K562 (cell line): ENCODE results near the gene CAPN10. TPM values are rescaled to one million over a fixed set of nuclear protein-coding genes. Genes with fewer than 3 reads are reported as not detected.
A peak's percentile ranks its signal among the peaks of the same experiment; 100 is the strongest.

ENCODE experiments used
- ARID2 ChIP-seq: fragments of 450-650 bp; IDR thresholded peaks from 2 replicates; pipeline ENCODE4 v1.6.1; 2017; ENCODE audit warnings: antibody characterized with exemption, mild to moderate bottlenecking
- FIP1L1 ChIP-seq: fragments of 200-400 bp; formaldehyde crosslinking; IDR thresholded peaks from 2 replicates; pipeline ENCODE4 v1.6.1; 2018; ENCODE audit warnings: mild to moderate bottlenecking, low read depth, low read length; ENCODE audit not compliant: poor library complexity, severe bottlenecking
- L3MBTL2 ChIP-seq: fragments of 450-650 bp; IDR thresholded peaks from 2 replicates; pipeline ENCODE4 v1.6.1; 2016; ENCODE audit warnings: mild to moderate bottlenecking, moderate library complexity
- MCM5 ChIP-seq: fragments of 450-650 bp; IDR thresholded peaks from 2 replicates; pipeline ENCODE4 v1.6.1; 2016; ENCODE audit warnings: low read depth
- NRF1 ChIP-seq, 2 experiments: fragments of 450-650 bp; IDR thresholded peaks in 1 of 2; conservative IDR thresholded peaks in 1 of 2; 2 replicates each; pipeline ENCODE4 v1.6.1; 2014; ENCODE audit warnings: mild to moderate bottlenecking in 2 of 2
- RAD21 ChIP-seq, 2 experiments: fragments of 250-450 bp in 1 of 2; fragments of 450-650 bp in 1 of 2; sonication (Bioruptor Pico) in 1 of 2; formaldehyde crosslinking in 1 of 2; IDR thresholded peaks in 1 of 2; conservative IDR thresholded peaks in 1 of 2; 2 replicates each; pipeline versions ENCODE4 v1.4.0 to v1.8.0; 2020 to 2022; ENCODE audit warnings: mild to moderate bottlenecking in 2 of 2, moderate library complexity in 1 of 2
- SAFB2 ChIP-seq: fragments of 200-400 bp; formaldehyde crosslinking; IDR thresholded peaks from 2 replicates; pipeline ENCODE4 v1.6.1; 2018; ENCODE audit warnings: borderline replicate concordance, low read length, low read depth, moderate library complexity; ENCODE audit not compliant: severe bottlenecking
- SMARCC2 ChIP-seq: fragments of 450-650 bp; IDR thresholded peaks from 2 replicates; pipeline ENCODE4 v1.6.1; 2017; ENCODE audit warnings: antibody characterized with exemption, moderate library complexity, mild to moderate bottlenecking, low read depth
- SPI1 ChIP-seq: IDR thresholded peaks from 2 replicates; pipeline ENCODE4 v1.6.1; 2011; ENCODE audit warnings: low read depth, low read length, control low read depth, borderline replicate concordance
- SRSF7 ChIP-seq: fragments of 200-400 bp; formaldehyde crosslinking; optimal IDR thresholded peaks from 2 replicates; pipeline ENCODE3; 2017; ENCODE audit warnings: mild to moderate bottlenecking, low read depth, low read length
- TCF7L2 ChIP-seq: fragments of 150-350 bp; IDR thresholded peaks from 2 replicates; pipeline ENCODE4 v1.6.1; 2016; ENCODE audit warnings: low read depth, mild to moderate bottlenecking, low read length, moderate library complexity
- TEAD2 ChIP-seq: fragments of 450-650 bp; IDR thresholded peaks from 2 replicates; pipeline ENCODE4 v1.6.1; 2016; ENCODE audit warnings: missing genetic modification characterization, control low read depth, missing compliant biosample characterization
- ZFX ChIP-seq: sonication (generic); formaldehyde crosslinking; IDR thresholded peaks from 2 replicates; pipeline ENCODE4 v1.8.0; 2022; ENCODE audit warnings: mild to moderate bottlenecking, missing genetic modification reagents, moderate library complexity
- ZNF280B ChIP-seq: fragments of 250-450 bp; sonication (Bioruptor Pico); IDR thresholded peaks from 2 replicates; pipeline ENCODE4 v1.5.1; 2021; ENCODE audit warnings: mild to moderate bottlenecking
- ZNF311 ChIP-seq: fragments of 250-450 bp; sonication (Bioruptor Pico); IDR thresholded peaks from 2 replicates; pipeline ENCODE4 v1.4.0; 2020; ENCODE audit warnings: mild to moderate bottlenecking, moderate library complexity
- ZNF589 ChIP-seq: fragments of 200-800 bp; sonication (Bioruptor generic); IDR thresholded peaks from 2 replicates; pipeline ENCODE4 v1.6.1; 2016; ENCODE audit warnings: low read depth, missing genetic modification characterization, missing compliant biosample characterization
- polyA plus RNA-seq, 8 experiments: library from polyadenylated mRNA; depleted of rRNA in 4 of 8; stranded (reverse) in 5 of 8; unstranded in 3 of 8; fragments of >200 nt; fragmentation: Nextera tagmentation in 2 of 8; fragmentation: Illumina TruSeq in 1 of 8; extraction: Ambion mirVana in 2 of 8; extraction: Trizol in 1 of 8; gene quantifications; 2 replicates each; pipeline versions ENCODE4 v1.2.1 to v1.2.3, GENCODE V29; 2011 to 2014; ENCODE audit warnings: inconsistent platforms in 1 of 8, missing spikeins in 1 of 8
- total RNA-seq, 7 experiments: library from RNA; depleted of rRNA in 6 of 7; stranded (reverse); fragments of >200 nt in 6 of 7; fragmentation: Illumina TruSeq in 2 of 7; extraction: Trizol in 2 of 7; gene quantifications; 2 replicates each; pipeline versions ENCODE4 v1.2.1 to v1.2.3, GENCODE V29; 2011 to 2021; ENCODE audit warnings: low replicate concordance in 1 of 7
- TF ChIP-seq, protein P1 (sequence below): fragments of 450-650 bp; IDR thresholded peaks from 2 replicates; pipeline ENCODE4 v1.6.1; 2016
- TF ChIP-seq, protein P2 (sequence below): fragments of 450-650 bp; IDR thresholded peaks from 2 replicates; pipeline ENCODE4 v1.6.1; 2016; ENCODE audit warnings: antibody characterized with exemption
- TF ChIP-seq, protein P3 (sequence below): fragments of 250-450 bp; sonication (Bioruptor Pico); IDR thresholded peaks from 2 replicates; pipeline ENCODE4 v1.4.0; 2020

Gene CAPN10
- total and polyA plus RNA-seq, 9 of the 15 experiments (the other 6 are each of a cell fraction or from before 2014, with no cell fraction given): 0.08 to 26.1 (median 8.4) TPM

DNA sequence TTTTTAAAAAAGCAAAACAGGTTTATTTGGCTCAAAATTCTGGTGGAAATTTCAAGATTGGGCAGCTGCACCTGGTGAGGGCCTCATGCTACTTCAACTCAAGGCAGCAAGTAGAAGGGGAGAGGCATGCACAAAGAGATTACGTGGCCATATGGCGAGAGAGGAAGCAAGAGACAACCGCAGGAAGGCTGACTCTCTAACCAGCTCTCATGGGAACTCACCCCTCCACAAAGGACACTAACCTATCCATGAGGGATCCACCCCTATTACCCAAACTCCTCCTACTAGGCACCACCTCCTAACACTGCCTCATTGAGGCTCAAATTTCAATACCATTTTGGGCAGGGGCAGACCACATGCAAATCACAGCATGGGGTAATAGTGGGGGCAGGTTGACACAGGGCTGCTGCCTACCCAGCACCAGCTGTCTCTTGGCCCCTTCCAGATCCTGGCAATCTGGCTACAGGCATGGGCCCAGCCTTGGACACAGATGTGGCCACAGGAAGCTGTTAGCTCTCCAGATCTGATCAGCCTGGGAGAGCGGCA, 2.0 kb upstream of the CAPN10 start (continued):
- no peak for TF ChIP-seq ARID2
- TF ChIP-seq, protein P1, sequence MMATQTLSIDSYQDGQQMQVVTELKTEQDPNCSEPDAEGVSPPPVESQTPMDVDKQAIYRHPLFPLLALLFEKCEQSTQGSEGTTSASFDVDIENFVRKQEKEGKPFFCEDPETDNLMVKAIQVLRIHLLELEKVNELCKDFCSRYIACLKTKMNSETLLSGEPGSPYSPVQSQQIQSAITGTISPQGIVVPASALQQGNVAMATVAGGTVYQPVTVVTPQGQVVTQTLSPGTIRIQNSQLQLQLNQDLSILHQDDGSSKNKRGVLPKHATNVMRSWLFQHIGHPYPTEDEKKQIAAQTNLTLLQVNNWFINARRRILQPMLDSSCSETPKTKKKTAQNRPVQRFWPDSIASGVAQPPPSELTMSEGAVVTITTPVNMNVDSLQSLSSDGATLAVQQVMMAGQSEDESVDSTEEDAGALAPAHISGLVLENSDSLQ: no peak
- no peak for TF ChIP-seq SAFB2
- TF ChIP-seq, protein P2, sequence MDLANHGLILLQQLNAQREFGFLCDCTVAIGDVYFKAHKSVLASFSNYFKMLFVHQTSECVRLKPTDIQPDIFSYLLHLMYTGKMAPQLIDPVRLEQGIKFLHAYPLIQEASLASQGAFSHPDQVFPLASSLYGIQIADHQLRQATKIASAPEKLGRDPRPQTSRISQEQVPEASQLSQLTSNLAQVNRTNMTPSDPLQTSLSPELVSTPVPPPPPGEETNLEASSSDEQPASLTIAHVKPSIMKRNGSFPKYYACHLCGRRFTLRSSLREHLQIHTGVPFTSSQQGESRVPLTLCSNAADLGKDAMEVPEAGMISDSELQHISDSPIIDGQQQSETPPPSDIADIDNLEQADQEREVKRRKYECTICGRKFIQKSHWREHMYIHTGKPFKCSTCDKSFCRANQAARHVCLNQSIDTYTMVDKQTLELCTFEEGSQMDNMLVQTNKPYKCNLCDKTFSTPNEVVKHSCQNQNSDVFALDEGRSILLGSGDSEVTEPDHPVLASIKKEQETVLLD: no peak
- no peak for TF ChIP-seq MCM5
- TF ChIP-seq ZNF589 (CRISPR knock-in tag): 0 out of 2 replicates have a peak, but pooled peaks have one; percentile 24
- TF ChIP-seq ZFX (CRISPR knock-in tag): peak; percentile 46; the same call in 1 of the 2 replicates
- TF ChIP-seq L3MBTL2: peak; percentile 93
- TF ChIP-seq SMARCC2: no peak
- no peak for TF ChIP-seq FIP1L1
- no peak for TF ChIP-seq SRSF7
- TF ChIP-seq TEAD2 (tag): no peak
- TF ChIP-seq ZNF311: no peak
- TF ChIP-seq TCF7L2: no peak
- TF ChIP-seq ZNF280B (CRISPR knock-in tag): no peak
- peak; percentile 55; the same call in 1 of the 2 replicates for TF ChIP-seq SPI1
- no peak for TF ChIP-seq RAD21 (CRISPR knock-in tag; conservative IDR thresholded peaks at IDR 0.05 in 1 of 2, IDR thresholded peaks at IDR 0.05 in 1 of 2)
- TF ChIP-seq, protein P3, sequence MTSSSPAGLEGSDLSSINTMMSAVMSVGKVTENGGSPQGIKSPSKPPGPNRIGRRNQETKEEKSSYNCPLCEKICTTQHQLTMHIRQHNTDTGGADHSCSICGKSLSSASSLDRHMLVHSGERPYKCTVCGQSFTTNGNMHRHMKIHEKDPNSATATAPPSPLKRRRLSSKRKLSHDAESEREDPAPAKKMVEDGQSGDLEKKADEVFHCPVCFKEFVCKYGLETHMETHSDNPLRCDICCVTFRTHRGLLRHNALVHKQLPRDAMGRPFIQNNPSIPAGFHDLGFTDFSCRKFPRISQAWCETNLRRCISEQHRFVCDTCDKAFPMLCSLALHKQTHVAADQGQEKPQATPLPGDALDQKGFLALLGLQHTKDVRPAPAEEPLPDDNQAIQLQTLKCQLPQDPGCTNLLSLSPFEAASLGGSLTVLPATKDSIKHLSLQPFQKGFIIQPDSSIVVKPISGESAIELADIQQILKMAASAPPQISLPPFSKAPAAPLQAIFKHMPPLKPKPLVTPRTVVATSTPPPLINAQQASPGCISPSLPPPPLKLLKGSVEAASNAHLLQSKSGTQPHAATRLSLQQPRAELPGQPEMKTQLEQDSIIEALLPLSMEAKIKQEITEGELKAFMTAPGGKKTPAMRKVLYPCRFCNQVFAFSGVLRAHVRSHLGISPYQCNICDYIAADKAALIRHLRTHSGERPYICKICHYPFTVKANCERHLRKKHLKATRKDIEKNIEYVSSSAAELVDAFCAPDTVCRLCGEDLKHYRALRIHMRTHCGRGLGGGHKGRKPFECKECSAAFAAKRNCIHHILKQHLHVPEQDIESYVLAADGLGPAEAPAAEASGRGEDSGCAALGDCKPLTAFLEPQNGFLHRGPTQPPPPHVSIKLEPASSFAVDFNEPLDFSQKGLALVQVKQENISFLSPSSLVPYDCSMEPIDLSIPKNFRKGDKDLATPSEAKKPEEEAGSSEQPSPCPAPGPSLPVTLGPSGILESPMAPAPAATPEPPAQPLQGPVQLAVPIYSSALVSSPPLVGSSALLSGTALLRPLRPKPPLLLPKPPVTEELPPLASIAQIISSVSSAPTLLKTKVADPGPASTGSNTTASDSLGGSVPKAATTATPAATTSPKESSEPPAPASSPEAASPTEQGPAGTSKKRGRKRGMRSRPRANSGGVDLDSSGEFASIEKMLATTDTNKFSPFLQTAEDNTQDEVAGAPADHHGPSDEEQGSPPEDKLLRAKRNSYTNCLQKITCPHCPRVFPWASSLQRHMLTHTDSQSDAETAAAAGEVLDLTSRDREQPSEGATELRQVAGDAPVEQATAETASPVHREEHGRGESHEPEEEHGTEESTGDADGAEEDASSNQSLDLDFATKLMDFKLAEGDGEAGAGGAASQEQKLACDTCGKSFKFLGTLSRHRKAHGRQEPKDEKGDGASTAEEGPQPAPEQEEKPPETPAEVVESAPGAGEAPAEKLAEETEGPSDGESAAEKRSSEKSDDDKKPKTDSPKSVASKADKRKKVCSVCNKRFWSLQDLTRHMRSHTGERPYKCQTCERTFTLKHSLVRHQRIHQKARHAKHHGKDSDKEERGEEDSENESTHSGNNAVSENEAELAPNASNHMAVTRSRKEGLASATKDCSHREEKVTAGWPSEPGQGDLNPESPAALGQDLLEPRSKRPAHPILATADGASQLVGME (CRISPR knock-in tag): no peak
- peak in 1 of 2 experiments; percentile 50; a peak in 3 of 4 replicates for TF ChIP-seq NRF1 (conservative IDR thresholded peaks at IDR 0.05 in 1 of 2, IDR thresholded peaks at IDR 0.05 in 1 of 2)
